ENCODE measurements around the gene SORCS2.

SORCS2 gene

DNA sequence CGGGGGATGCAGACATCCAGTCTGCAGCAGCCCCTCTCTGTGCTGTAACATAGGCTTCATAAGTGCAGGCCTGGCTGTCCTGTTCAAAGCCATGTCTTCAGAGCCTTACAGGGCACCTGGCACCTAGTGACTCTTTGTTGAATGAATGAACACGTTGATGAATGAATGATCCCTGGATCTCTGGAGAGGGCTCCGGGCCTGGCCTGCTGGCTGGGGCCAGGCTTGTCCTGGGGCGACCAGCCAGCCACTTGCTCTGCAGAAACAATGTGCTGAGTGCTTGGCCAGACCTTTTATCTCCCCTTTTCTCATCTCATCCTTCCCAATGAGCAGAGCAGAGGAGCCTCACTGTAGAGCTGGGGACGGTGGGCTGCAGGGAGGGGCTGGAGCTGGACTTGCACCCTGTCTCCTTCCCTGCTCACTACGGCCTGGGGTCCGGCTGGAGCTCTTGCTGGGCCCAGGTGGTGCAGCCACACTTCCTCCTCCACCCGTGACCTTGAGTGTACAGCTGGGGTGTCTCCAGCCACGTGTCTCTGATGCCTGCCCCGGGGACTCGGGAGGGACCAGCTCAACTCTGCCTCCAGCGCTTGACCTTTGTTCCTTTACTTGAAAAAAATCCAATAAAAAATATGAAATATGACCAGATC, 164.5 kb downstream of the SORCS2 start:
- DNase-seq (ENCODE audit: low read depth): no peak

DNA sequence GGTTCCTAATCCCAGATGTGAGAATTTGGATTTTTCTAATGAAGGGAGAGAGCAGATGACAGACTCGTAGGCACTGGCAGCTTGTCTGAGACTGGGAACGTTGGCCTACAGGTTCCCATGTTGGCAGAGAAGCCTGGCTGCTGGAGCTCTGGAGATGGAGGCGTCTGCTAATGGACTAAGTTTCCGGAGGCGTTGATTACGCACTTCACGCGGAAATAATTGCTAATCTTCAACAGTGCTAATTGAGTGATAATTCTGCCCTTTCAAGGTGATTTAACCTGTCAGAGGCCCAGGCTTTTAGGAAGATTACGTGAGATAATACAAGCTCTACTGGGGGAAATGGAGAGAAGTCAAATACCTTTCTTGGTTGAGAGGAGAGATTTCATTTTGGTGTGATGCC, 165.0 kb downstream of the SORCS2 start:
- no peak for DNase-seq (ENCODE audit: low read depth)

DNA sequence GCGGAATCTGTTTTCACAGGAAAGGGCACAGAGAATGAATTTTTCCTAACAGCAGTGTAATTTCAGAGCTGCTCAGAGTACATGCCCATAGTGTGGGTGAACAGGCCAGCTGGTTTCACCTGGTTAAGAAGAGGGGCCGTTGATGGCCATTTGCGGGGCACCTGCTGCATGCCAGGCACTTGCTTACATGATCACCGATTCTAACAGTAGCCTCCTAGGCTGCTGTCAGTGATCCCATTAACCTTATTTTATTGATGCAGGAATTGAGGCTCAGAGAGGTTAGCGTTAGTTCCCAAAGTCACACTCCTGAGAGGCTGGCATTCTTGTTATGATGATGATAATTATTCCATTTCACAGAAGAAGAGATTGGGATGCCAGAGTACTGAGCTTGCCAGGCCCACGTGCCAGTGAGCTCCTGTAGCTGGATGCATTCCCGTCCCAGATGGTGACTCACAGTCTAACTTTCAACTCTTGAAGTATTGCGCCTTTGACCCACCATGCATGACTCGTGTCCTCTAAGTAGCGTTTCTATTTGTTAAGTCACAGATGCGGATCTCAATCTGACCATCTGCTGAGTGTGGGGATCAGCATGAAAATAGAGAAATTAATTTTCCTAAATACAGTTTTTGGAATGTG, 165.9 kb downstream of the SORCS2 start:
- DNase-seq (ENCODE audit: low read depth): no peak

DNA sequence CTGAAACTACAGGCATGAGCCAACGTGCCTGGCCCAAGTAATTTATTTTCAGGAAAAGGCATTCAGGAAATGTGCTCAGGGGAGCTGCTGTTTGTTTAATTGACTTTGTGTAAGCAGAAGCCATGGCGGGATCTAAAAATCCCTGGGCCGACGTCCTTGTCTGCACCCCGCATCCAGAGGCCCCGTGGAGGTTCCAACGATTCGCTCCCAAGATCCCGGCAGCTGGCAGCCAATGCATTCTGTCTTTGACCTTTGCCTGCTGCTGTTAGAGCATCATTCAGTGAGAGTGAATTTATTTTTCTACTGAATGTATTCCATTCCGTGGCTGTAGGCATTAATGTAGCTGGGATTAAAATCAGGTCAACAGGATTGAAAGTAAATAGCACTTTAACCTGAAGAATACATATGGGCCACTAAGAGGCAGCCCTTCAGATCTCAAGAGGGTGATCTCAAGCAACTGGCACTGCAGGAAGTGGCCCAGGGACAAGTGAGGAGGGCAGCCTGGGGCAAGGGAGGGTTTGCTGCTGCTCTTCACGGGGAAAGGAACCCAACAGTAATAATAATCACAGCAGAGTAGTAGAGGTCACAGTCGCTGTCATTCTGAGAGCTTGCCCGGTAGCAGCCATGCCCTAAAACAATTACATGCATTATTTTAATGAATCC, 167.2 kb downstream of the SORCS2 start:
- DNase-seq (ENCODE audit: low read depth): no peak

DNA sequence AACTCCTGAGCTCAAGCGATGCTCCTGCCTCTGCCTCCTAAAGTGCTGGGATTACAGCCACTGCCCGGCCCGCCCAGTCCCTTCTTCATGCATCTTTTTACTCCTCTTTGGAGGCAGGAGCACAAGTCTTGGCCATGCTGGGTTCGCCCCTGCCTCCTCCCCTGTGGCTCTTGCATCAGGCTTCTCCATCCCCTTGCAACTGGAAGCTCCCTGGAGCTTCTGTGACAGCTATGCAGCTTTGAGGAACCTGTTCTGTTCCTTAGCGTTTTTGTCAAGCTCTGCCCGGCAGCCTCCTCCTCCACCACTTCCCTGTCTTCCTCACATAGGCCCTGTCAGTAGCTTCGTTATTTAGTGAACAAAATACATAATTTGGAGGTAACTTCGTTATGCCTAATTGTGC, 168.5 kb downstream of the SORCS2 start:
- no peak for DNase-seq (ENCODE audit: low read depth)

DNA sequence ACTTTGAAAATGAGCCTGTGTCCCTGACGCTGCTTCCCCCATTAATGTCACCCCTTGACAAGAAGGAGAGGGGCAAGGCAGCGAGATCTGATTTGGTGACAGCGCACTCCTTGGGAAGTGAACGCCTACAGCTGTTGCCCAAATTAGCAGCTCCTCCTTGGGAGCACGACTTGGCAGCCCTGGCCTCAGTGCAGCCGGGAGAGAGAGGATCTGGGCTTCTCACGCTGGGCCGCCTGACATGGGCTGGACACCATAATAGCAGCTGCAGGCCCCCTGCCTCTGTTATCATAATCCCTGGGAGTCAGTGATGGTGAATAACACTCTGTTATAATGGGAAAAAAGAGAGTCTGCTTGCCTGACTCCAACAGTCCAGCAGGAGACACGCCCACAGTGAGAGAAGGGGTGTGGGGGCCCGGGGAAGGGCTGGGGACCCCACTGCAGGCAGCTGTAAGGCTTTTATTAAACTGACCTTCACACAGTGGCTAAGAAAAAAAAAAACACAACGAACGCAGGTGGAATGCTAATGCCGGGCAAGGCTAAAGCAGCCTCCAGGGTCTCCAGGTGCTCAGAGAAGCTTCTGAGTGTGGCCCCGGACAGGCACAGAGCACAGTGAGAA, 169.1 kb downstream of the SORCS2 start:
- no peak for DNase-seq (ENCODE audit: low read depth)

DNA sequence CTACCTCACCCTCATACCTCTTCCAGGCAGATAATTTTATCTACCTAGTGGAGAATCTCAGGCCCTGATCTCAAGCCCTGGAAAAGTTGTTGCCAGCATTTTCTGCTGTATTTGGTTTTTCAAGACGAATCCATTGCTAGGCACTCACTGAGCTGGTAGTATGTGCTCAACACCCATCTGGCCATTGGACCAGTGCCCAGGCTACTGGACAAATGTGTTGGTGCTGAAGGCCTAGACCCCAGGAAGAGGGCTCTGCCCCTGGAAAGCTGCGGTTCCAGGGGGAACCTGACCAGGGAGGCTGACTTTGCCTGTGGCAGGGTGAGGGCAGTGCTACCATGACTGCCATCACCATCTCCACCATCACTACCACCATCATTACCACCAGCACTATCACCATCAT, 170.0 kb downstream of the SORCS2 start:
- no peak for DNase-seq (ENCODE audit: low read depth)

DNA sequence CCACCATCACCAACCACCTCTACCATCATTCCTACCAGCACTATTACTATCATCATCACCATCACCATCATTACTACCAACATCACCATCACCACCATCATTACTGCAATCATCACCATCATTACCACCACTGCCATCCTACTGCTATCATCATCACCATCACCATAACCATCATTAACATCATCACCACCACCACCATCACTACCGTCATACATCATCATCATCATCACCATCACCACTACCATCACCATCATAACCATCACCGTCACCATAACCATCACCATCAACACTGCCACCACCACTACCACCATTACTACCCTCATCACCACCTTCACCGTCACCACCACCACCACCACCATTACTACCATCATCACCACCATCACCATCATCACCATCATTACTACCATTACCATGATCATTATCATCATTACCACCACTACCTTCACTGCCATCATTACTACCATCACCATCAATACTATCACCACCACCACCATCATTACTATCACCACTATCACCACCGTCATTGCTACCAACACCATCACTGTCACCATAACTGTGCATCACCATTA, 170.6 kb downstream of the SORCS2 start:
- no peak for DNase-seq (ENCODE audit: low read depth)

DNA sequence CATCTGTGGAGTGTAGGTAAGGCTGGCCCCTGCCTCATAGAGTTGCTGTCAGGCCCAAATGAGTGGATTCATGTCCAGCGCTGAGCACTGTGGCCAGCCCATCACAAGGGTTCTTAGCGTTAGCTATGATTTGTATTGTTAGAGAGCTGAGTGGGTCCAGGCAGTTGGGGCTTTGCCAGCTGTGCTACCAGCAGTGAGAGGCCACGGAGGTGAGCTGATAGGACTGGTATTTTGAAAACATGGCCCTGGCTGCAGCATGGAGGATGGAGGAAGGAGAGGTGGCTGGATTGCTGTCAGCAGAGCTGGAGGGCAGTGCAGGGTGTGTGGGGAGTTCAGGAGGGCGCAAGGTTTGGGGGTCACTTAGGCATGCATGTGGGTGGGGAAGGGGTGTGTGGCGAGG, 172.6 kb downstream of the SORCS2 start:
- DNase-seq (ENCODE audit: low read depth): no peak

DNA sequence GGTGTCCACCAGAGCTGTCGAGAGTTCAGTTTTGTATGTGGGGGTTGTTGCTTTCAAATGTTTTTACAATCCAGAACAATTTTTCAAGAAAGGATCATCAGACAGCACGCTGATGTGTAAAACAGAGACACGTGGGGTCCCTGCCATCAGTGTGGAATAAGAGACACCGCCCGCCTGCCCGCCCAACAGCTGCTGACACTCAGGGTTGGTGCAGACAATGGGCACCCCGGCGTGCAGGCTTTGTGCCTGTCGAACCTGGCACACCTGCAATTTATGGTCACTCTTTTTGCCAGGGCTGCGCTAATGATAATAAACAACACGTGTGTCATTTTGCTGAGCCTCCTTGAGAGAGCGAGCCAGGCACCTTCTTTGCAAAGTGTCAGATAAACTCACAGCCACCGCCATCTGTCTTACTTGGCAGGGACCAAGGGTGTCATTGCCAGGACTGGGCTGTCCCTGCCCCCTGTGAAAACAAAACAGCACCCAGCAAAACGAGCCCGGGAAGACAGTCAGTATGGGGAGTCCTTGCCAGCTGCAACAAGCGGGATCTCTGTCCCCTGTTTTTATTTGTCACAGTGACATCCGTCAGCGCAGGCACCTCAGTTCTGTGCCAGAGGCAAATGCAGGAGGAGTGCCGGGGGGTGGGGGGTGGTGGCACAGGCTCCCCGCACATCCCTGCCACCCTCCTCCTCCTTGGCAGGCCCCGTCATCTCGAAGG, 173.3 kb downstream of the SORCS2 start:
- DNase-seq (ENCODE audit: low read depth): no peak

DNA sequence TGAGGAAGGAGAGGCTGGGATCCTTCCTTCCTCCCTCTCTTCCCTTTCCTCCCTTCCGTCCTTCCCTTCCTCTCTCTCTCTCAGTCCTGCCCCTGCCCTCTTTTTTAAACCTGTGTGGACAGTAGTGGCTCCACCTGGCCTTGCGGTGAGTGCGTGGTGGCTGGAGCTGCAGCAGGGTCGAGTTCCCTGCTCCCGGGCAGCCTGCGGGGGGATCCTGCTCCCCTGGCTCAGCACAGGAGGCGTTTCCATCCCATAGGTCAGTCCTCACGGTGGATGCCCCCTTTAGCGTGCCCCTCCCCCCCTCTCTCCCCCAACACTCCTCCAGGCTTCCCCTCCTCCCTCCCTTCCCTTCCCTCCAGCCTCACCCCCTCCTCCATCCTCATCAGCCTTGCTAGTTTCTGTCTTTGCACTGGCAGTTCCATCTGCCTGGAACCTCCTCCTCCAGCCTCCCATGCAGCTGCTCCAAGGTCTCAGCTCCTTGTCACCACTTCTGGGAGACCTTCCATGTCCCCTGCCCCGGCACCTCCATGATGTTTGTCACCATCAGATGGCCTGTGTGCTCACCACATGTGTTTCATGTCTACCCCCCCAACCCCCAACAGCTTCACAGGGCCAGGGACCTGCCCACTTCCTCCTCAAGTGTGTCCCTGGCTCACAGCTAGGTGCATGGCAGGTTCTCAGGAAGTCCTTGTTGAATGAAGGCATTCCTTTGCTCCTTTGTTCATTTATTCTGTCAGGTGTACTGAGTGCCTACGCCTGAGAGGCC, 174.0 kb downstream of the SORCS2 start:
- no peak for DNase-seq (ENCODE audit: low read depth)

DNA sequence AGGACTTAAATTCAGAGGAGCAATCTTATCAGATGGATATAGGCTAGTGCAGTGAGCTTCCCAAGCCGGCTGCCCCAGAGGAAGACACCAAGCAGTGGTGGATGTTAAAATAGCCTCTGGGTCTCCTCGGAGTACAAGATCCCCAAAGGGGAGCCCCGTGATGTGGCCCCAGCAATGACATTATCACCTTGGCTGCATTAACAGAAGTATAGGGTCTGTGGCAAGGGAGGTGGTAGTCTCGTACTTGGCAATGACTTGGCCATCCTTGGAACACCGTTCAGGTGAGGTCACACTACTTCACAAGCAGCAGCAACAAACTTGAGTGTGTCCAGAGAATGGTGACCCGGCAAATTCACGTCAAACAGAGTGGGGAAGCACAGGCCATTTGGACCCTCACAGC, 174.6 kb downstream of the SORCS2 start:
- no peak for DNase-seq (ENCODE audit: low read depth)

DNA sequence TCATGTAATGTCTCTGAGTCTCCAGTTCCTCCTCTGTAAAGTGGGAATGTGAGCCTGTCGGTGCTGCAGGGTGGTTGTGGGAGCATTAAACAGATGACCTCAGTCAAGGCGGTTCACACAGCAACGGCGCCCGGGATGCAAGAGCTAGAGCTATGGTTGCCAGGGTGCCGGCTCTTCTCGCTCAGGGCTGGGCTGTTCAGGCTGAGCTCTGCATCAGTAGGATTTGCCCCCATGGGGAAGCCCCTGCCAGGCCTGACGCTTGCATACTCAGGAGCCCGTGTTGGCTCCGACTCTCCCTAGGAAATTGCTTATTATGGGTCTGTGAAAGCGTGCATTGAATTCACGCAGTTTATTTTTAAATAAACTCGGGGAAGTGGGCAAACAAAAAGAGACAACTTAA, 175.1 kb downstream of the SORCS2 start:
- DNase-seq (ENCODE audit: low read depth): no peak

DNA sequence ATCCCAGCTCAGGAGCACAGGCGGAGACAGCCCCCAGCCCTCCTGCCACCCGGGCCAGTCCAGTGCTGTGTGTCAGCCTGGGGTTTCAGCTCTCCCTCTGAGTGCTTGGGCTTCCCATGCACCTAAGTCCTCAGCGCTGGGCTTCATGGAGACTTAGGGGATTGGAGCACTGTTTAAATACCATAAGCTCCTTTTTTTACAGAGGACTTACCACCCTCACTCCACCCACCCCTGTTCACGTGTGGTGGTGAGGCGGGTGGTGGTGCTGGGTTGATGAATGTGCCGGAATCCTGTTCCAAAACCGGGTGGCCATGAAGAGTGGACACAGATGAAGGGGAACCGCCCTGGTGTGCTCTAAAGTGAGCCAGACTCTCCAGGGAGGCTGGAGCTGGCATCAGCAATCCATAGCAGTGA, 175.5 kb downstream of the SORCS2 start:
- DNase-seq (ENCODE audit: low read depth): no peak

DNA sequence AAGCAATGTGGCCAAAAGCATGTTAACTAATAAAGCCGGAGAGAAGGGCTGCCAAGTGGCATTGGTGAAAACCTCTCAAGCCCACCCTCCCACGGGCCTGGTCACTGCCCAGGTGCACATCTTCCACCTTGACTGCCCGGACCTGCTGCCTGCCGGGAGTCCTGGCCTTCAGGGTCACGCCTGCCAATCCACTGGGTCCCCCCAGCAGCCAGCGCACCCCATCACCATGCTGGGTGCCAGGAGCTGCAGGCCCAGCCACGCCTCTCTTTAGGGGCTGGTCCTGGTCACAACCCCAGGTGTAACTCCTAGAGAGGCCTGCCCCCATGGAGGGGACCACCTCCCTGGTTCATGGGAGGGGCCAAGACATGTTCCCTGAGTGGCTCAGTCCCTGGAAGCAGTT, 176.0 kb downstream of the SORCS2 start:
- no peak for DNase-seq (ENCODE audit: low read depth)

DNA sequence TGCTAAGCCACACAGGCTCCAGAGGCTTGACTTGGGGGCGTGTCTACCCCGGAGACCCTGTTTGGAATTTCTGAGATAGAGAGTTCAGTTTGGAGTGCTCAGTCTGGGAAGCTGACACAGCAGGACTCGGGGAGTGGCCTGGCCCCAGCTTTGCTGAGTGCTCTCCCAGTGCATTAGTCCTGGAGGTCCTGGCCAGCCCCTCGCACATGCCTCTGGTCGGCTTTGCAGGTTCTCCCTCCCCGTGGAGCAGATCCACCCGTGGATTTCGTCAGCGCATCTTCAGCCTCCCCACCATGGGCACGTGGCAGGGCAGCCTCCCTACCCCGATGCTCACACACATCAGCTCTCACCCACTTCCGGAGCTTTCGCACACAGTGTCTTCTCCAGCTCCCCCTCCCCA, 177.2 kb downstream of the SORCS2 start:
- DNase-seq (ENCODE audit: low read depth): no peak

DNA sequence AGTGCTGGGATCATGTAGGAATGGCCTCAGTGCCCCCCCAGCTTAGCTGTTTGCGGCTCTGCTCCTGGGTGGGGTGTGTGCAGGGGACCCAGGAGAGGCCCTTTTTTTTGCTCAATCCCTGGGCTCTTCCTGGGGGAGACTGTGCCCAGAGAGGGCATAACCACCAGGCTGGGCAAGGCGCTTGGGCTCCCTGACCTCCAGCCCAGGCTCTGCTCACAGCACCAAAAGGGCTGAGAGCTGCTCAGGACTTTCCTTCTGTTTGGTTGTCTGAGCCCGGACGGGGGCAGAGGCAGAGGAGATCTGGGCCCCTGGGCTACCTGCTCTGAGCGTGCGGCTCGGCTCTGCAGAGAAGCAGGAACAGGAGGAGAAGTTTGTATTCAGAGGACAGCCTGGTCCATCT, 177.7 kb downstream of the SORCS2 start:
- DNase-seq (ENCODE audit: low read depth): no peak

DNA sequence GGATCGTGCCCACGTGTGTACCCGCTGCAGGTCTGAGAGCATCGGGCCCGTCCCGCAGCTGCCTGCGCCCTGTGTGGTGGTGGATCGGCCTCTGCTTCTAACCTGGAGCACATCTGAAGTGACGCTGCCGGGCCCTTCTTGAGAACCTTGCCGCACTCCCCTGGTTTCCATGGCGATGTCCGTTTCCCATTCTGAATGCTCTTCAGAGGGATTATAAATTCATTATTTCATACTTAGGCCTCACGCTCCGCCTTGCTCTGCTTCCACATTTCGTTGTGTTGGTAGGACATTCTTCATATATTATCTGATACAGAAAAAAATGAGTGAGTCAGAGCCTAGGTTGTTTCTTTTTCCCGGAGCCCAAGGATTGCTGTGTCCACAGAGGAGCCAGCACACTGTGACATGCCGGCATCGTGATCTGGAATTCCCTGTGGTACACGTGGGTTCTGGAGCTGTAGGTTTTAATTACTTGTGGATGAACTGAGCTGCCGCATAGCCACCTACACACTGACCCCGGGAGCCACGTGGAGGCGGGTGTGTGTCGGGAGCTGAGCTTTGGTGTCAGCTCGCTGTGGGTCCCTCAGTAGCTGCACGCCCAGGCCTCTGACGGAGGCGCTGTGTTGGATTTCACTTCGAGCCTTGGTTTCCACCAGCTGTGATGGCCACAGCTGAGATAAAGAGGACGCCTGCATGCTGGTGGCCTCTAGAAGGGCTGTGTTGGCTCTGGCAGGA, 179.0 kb downstream of the SORCS2 start:
- no peak for DNase-seq (ENCODE audit: low read depth)

DNA sequence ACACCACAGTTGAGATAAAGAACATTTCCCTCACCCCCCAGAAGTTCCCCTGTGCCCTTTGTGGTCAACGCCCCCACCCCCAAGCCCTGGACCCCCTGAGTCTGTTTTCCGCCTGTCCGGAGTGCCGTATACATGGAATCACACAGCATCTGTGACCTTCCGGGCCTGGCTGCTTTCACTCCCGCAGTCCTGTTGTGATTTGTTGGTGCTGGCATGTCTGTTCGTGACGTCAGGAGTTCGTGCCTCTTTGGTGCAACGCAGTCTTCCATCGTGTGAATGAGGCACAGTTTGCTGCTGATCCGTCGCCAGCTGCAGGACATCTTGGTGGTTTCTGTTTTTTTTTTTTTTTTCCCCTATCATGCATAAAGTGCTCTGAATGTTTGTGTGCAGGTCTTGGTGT, 180.3 kb downstream of the SORCS2 start:
- no peak for DNase-seq (ENCODE audit: low read depth)

DNA sequence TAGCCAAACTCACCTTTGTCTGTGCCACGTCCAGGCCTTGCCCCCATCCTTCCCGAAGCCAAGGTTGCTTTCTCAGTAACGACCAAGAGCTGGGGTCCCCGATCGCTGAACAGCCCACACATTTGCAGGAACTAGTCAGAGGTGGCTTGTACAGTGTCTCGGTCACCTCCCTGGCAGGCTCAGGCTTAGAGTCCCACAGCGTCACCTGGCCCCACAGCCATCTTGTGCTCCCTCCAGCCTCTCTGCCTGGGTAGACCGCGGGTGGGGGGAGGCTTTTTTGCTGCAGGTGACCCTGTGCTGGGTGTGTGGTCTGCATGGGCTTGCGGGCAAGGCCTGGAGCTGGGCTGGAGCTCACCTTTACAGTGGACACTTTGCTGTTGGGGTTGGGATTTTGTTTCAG, 182.2 kb downstream of the SORCS2 start:
- DNase-seq (ENCODE audit: low read depth): no peak

DNA sequence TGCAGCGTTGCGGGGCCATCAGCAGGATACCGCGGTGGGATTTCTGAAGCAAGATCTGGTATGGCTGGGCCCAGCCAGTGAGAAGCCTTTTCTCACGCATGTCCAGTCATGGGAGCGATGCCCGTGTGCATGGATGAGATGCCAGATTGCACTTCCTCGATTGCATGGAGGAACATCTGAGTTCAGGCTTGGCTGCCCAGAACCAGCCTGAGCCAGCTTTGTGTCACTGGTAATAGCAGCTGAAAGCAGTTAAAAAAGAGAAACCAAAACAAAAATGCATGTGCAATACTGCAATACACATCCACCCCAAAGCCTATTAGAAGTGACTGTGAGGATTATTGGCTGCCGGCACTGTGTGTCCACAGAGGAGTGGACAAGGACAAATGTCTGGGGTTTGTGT, 183.1 kb downstream of the SORCS2 start:
- DNase-seq (ENCODE audit: low read depth): no peak
